Lower lobe of right lung (tissue), 2 donors: ENCODE data around the gene CDC14B. TPM values are rescaled to one million over a fixed set of nuclear protein-coding genes. Genes with fewer than 3 reads are reported as not detected.
A peak's percentile ranks its signal among the peaks of the same experiment; 100 is the strongest.

Experiments
- ATAC-seq, 2 donors: fragments of 200-7000 bp; cut with Tn5 transposase; one replicate each; pipeline ENCODE4 v1.9.1; 2020 to 2022; ENCODE audit warnings: mild to moderate bottlenecking in 2 of 2, moderate library complexity in 2 of 2
- DNase-seq: peaks from one replicate; pipeline ENCODE4 v3.0.0-alpha.2; 2020
- H3K27ac ChIP-seq: fragments of 200-600 bp; one replicate; pipeline ENCODE4 v1.8.0; 2022
- H3K27me3 ChIP-seq: fragments of 200-600 bp; one replicate; pipeline ENCODE4 v1.8.0; 2022; ENCODE audit warnings: low read depth
- H3K36me3 ChIP-seq: fragments of 200-600 bp; one replicate; pipeline ENCODE4 v1.8.0; 2022; ENCODE audit warnings: mild to moderate bottlenecking
- H3K4me1 ChIP-seq: fragments of 200-600 bp; one replicate; pipeline ENCODE4 v1.8.0; 2022
- H3K4me3 ChIP-seq: fragments of 200-600 bp; one replicate; pipeline ENCODE4 v1.8.0; 2022; ENCODE audit warnings: mild to moderate bottlenecking
- H3K9me3 ChIP-seq: fragments of 200-600 bp; one replicate; pipeline ENCODE4 v1.8.0; 2022
- intact Hi-C: fragments of 100-400 bp; cut with DNase I; formaldehyde crosslinking; loops from one replicate; pipeline ENCODE4 v1.11.0; 2022
- total RNA-seq: library from RNA; stranded (reverse); fragmentation: NEBNext Ultra II Directional; extraction: Animal tissue kit (Norgen Biotek cat#: 25700); gene quantifications from one replicate; pipeline ENCODE4 v1.2.1, GENCODE V29; 2021
- TF ChIP-seq, protein P1 (sequence below): fragments of 200-600 bp; IDR thresholded peaks from one replicate; pipeline ENCODE4 v1.8.0; 2022; ENCODE audit warnings: antibody characterized with exemption, mild to moderate bottlenecking
- donor health status: DM: no; HTN: yes; CAD: no; lungs with severe emphysema.

CDC14B gene
- total RNA-seq, 1 donor from 2014 or later, result 16.0 TPM

DNA sequence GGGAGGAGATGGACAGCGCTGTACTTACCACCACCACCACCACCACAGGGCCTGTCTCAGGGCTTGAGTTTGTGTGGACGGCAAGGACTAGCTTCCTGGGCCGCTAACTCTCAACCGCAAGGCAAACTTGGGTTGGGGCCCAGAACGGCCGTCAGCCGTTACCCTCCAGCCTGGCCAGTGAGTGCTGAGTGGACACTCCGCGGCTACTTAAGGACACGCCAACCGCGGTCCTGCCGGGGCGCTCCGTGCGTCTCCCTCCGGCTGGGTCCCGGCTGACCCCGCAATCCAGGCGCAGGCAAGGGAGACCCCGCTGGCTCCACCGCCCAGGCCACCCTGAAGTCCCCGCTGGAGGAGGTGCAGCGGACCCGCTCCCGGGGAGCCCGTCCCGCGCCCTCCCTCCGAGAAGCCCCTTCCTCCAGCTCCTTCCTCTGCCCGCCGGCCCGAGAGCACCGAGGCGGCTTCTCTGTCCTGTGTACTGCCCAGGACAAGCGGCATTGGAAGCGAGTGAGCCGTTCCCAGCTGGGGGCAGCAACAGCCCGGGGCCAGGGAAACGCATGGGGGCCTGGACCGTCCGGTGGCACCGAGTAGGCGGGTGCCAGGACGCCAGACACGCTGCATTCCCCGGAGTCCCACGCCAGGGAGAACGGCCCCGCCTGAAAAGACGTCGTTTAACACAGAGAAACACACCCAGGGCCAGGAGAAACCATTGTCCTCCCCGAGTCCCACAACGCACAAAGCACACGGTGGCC, 123.1 kb downstream of the CDC14B start:
- DNase-seq (no peak), ATAC-seq (no peak)
- no peaks in the 10 kb centered on the region for H3K27me3 ChIP-seq
- H3K27ac ChIP-seq, result no peak overlapping the region
- intact Hi-C loops, result no loop called here
- H3K36me3 ChIP-seq, result peaks cover 4% of the 10 kb centered on the region
- TF ChIP-seq, protein P1, sequence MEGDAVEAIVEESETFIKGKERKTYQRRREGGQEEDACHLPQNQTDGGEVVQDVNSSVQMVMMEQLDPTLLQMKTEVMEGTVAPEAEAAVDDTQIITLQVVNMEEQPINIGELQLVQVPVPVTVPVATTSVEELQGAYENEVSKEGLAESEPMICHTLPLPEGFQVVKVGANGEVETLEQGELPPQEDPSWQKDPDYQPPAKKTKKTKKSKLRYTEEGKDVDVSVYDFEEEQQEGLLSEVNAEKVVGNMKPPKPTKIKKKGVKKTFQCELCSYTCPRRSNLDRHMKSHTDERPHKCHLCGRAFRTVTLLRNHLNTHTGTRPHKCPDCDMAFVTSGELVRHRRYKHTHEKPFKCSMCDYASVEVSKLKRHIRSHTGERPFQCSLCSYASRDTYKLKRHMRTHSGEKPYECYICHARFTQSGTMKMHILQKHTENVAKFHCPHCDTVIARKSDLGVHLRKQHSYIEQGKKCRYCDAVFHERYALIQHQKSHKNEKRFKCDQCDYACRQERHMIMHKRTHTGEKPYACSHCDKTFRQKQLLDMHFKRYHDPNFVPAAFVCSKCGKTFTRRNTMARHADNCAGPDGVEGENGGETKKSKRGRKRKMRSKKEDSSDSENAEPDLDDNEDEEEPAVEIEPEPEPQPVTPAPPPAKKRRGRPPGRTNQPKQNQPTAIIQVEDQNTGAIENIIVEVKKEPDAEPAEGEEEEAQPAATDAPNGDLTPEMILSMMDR, result no peak
- no peaks in the 10 kb centered on the region for H3K9me3 ChIP-seq
- peaks cover 7% of the 10 kb centered on the region for H3K4me1 ChIP-seq
- H3K4me3 ChIP-seq, result no peak overlapping the region

DNA sequence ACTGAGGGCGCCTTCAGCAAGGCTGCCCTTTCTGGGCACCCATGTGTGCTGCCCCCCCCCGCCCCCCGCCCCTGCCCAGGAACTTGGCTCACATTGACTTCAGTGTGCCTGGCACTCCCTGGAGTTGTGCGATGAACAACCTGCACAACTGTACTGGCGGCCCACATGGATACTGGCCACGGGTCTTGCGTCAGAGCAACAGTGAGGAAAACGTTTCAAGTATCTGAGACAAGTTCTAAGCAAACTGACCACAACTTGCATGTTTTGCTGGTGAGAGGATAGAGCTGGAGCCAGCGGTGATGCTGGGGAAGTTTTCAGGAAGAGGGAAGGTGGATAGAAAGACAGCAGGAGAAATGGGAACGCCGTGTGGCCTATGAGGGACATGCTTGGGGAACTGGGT, 124.3 kb downstream of the CDC14B start:
- Histone ChIP-seq H3K9me3 (no peaks in the 10 kb centered on the region), H3K27ac (no peak overlapping the region), H3K36me3 (peaks cover 15% of the 10 kb centered on the region), H3K27me3 (no peaks in the 10 kb centered on the region), H3K4me1 (peaks cover 15% of the 10 kb centered on the region), H3K4me3 (no peak overlapping the region)
- intact Hi-C loops, result no loop called here
- ATAC-seq (peak; percentile 58 to 62), DNase-seq (peak; percentile 53)
- TF ChIP-seq, protein P1, result no peak

DNA sequence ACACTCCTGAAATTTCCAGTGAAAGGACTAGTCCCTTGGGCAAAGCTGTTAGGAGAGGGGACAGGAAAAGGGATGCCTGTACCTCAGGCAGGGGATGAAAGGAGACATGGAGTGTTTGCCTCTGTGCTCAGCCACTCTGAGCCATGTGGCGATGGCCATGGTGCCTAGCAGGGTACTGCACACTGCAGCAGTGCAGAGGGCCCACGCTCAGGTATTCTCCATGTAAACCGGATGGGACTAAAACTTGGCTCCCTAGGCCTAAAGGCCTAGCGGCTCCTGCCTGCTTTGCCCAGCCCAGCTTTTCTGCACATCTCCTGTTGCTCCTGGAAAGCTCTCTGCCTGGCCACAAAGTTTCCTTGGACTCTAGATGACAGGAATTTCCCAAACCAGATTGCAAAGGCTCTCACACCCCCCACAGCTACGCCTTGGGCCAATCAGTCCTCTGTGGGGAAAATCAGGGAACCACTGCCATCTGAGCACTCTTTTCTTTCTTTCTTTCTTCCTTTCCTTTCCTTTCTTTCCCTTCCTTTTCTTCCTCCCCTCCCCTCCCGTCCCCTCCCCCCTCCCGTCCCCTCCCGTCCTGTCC, 125.3 kb downstream of the CDC14B start:
- intact Hi-C loops, result no loop called here
- peaks cover 25% of the 10 kb centered on the region for H3K36me3 ChIP-seq
- no peaks in the 10 kb centered on the region for H3K27me3 ChIP-seq
- TF ChIP-seq, protein P1, result no peak
- DNase-seq, result no peak
- peaks cover 15% of the 10 kb centered on the region for H3K4me1 ChIP-seq
- H3K4me3 ChIP-seq, result no peak overlapping the region
- ATAC-seq, result no peak
- H3K27ac ChIP-seq, result no peak overlapping the region
- no peaks in the 10 kb centered on the region for H3K9me3 ChIP-seq

DNA sequence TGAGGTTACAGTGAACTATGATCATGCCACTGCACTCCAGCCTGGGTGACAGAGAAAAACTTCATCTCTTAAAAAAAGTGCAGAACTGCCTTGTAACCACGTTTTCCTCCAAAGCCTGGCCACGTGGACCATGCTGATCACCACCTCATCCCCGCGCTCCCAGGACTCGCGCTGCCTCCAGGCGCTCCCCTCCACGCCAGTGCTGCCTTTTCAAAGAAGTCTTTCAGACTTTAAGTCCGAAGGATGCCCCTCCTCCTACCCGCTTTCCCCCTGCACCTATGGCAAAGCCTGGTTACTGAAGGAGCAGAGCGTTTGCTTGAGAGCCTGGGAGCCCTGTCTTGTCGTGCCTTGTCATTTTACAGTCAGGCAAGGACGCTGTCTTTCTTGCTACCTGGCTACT, 125.9 kb downstream of the CDC14B start:
- H3K36me3 ChIP-seq, result peaks cover 27% of the 10 kb centered on the region
- TF ChIP-seq, protein P1, result no peak
- H3K4me3 ChIP-seq, result no peak overlapping the region
- no peaks in the 10 kb centered on the region for H3K9me3 ChIP-seq
- ATAC-seq, result no peak
- H3K27ac ChIP-seq, result no peak overlapping the region
- no peaks in the 10 kb centered on the region for H3K27me3 ChIP-seq
- DNase-seq, result no peak
- H3K4me1 ChIP-seq, result peaks cover 15% of the 10 kb centered on the region
- intact Hi-C loops, result no loop called here

DNA sequence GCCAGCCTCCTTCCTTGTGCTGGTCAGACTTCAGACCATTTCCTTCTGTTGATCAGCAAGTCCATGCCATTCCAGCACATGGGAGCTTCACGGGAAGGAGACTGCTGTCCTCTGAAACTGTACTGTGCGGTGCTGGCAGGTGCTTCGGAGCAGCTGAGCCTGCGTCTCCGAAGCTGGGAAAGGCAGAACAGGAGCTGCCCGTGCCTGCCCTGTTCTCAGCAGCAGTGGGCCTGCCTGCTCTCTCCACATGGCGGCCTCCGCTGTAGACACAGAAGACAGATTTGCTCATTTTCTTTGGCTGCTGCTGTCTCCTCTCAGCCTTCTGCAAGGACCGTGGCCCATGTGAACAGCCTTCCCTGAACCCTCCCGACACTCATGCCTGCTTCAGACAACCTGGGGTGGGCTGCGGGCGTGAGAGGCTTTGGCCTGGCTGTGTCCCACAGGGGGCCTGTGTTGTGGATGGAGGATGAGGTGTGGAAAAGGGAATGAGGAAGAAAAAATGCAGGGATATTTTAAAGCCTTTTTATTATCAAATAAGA, 126.6 kb downstream of the CDC14B start:
- ATAC-seq (no peak), DNase-seq (no peak)
- Histone ChIP-seq H3K27ac (no peak overlapping the region), H3K9me3 (no peaks in the 10 kb centered on the region), H3K4me3 (no peak overlapping the region), H3K36me3 (peaks cover 34% of the 10 kb centered on the region), H3K27me3 (no peaks in the 10 kb centered on the region), H3K4me1 (peaks cover 15% of the 10 kb centered on the region)
- TF ChIP-seq, protein P1, result no peak
- intact Hi-C loops, result no loop called here
